GM21390 (cell line): ENCODE results near the gene GPR18.

Experiments
- ATAC-seq: cut with Tn5 transposase; IDR thresholded peaks from one replicate; pipeline ENCODE4 v1.9.1; 2021; ENCODE audit not compliant: unreplicated experiment

GPR18 gene

DNA sequence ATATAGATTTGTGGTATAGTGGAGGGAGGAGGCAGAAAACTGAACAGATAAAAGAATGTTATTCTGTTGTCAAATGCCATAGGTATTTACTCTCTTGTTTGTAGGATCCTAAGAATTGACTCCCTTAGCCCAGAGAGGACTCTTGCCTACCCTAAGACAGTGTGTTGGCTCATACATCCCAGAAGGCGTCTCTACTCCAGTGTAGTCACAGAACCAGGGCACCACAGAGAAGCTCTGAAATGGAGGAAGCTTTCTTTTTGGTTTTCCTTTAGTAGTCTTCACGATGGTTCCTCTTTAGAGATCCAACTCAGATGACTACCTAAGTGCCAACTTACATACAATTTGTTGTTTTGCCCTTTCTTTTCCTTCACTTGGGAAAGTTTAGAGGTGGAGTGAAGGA, 35.0 kb upstream of the GPR18 start:
- no peak for ATAC-seq

GRCh38 chr13:99290894-99291293, 32.7 kb upstream of the GPR18 start:
- ATAC-seq: no peak

DNA sequence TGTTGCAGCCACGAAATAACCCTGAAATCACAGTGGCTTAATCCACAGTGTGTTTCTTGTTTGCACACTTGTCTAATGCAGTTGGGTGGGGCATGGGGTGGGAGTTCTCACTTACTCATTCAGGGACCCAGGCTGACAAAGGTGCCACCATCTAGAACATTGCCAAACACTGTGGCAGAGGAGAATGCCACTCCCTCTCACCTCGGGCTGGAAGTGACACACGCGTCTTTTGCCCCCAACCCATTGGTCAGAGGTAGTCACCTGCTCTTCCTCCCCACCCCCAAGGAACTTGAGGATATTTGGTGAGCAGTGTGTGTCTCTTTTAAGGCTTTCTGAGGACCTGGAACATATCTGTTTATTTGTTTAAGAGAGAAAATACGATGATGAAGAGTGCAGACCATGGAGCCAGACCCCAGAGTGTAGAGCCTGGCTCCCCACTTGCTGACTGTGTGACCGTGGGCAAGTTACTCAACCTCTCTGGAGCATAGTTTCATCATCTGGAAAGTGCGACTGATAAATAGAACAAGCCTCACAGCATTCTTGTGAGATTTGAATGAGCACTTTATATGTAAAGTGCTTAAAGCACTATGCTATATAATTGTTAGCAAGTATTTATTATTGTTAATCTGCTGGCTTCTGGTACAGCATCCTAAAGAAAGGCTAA, 31.6 kb upstream of the GPR18 start:
- ATAC-seq: no peak

- ATAC-seq: no peak
These were observed 31.1 kb upstream of the GPR18 start for GRCh38 chr13:99289271-99289670.

DNA sequence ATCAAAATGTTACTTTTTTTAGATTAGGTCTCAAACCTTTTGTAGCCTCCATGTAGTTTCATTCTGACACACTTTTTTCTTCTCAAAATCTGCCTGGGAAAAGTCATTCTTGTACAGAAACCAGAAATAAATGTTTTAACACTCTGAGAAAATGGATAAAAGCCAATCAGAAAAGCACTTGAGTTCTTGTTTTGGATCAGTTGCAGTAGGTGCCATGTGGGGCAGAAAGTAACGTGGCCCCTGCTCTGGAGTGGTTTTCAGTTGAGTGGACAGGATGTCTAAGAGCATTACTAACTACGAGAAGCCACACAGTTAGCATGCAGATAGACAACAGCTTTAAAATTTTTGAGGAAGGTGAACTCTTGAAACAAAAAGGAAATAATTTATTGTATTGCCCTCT, 29.9 kb upstream of the GPR18 start:
- peak; percentile 84 for ATAC-seq

- ATAC-seq: peak; percentile 9
These were observed 29.4 kb upstream of the GPR18 start for GRCh38 chr13:99287551-99287950.

DNA sequence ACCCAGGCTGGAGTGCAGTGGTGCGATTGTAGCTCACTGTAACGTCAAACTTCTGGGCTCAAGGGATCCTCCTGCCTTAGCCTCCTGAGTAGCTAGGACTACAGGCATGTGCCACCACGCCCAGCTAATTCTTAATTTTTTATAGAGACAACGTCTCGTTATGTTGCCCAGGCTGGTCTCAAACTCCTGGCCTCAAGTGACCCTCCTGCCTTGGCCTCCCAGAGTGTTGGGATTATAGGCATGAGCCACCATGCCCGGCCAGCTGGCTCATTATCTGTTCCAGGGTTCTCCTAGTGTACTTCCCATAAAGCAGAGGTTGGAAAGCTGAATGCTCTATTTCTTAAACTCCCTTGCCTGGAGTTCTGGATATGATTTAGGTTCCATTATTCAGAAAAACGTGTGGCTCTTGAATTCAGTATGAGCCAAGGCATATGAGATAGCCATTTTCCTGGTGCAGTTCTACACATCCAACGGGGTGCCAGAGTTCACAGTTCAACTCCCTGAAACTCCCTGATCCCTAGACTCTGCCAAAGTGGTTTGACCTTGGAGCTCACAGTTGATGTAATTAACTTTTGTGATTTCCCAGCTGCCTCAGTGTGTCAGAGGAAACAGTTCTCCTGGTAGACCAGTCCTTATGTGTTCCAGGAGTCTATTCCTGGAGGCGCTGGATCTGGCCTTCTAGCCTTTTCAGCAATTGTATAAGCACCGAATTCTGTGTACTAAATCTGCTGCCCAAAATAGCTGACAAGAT, 27.4 kb upstream of the GPR18 start:
- ATAC-seq: no peak

DNA sequence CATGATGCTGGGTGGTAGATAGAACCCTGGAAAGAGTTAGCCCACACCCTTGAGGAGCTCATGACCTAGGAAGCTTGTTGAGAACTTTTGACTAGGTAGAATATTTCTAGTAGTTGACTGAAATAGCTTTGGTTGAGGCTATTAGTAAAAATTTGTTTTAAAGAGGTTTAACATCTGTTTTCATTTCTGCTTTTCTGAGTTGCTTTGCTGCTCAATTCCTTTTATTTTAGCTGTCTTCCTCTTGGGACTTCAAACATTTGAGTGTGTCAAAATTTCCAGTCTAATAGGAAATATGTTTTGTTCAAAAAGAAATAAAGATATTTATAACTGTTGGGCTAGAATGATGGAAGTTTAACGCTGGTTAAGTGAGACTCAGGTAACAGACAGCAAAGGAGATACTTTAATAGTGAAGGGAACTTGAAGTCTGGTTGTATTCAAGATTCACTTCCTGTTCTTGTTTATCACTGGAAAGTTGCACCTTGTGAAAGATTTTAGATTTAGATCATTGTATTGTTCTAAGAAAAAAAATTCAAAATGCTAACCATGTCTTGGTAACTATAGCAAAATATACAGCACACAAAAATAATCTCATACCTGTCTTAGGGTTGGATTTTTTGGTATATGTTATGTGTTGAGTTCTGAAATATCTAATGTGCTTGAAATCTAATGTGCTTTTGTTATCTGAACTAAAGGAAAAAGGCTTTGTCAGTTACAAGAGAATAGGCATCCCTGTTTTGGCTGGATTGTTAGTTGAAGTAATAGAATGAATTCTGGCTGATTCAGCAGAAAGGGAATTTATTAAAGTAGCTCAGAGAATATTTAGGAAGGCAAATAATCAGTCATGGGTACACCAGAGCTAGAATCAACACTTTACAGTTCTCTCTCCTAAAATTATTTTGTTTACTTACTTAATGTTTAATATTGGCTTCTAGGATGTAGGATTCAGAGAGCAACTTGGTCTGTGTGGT, 24.4 kb upstream of the GPR18 start:
- peak; percentile 67 for ATAC-seq

- peak; percentile 65 for ATAC-seq
These were observed 23.7 kb upstream of the GPR18 start for GRCh38 chr13:99281811-99282263.

DNA sequence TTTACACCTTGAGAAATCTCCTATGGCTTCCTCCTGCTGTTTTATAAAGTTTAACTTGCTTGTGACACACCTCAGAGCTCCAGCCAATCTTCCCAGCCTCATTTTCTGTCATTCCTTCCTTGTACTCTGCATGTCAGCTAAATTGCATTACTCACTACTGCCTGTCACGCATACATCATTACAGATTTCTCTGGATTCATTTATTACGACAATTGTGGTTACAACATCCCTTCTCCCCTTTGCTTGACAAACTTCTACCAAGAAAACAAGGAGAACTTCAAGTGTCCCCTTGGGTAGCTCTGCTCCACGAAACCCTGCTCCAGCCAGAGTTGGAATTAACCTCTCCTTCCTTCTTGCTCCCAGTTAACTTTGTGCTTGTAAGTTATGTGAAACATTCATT, 22.0 kb upstream of the GPR18 start:
- ATAC-seq: no peak

GRCh38 chr13:99279637-99280036, 21.5 kb upstream of the GPR18 start:
- no peak for ATAC-seq

DNA sequence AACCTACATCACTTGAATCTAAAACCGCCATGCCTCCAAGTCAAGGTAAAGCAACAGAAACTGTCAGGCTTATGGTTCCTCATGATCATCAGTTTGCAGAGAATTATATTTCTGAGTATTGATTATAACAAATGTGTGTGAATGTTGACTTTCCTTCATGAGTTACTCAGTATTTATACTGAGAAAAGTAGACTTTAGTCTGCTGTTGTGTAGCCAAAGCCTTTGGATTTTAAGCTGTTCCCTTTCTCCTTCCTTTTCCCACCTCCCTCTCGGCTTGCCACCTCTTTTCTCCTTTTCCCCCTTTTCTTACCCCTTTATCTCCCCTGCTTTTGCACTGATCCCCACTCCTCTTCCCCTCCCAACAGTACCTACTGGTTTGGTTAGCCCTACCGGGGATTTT, 20.7 kb upstream of the GPR18 start:
- no peak for ATAC-seq

- no peak for ATAC-seq
These were observed 20.0 kb upstream of the GPR18 start for GRCh38 chr13:99278200-99278599.

DNA sequence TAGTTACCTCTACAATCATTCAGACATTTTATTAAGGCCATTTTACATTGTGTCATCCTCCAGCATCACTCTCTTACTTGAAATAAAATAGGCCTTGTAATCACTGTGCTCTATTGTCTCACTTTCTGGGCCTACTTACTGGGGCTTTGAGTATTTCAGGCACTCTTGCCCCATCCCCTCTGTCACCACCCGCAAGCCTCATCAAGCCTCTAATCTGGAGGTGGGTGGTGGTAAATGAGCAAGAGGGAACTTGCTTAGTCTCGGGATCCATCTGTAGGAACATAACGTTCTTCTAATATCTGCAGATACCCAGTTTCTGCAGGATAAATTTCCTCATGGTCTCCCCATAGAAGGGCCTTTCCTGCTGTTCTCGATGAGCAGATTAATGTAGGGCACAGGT, 19.4 kb upstream of the GPR18 start:
- no peak for ATAC-seq

GRCh38 chr13:99276706-99277105, 18.5 kb upstream of the GPR18 start:
- no peak for ATAC-seq

DNA sequence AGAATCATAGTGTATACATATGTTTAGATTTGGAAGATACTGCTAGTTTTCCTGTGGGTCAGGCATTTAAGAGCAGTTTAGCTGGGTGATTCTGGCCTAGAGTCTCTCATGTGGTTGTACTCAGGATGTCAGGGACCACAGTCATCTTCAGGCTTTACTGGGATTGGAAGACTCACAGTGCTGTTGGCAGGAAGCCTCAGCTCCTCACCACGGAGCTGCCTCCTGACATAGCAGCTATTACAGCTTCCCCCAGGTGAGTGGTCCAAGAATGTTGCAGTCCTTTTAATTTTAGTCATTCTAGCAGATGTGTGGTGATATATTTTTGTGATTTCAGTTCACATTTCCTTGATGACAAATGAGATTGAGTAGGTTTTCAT, 16.9 kb upstream of the GPR18 start:
- ATAC-seq: peak; percentile 61

DNA sequence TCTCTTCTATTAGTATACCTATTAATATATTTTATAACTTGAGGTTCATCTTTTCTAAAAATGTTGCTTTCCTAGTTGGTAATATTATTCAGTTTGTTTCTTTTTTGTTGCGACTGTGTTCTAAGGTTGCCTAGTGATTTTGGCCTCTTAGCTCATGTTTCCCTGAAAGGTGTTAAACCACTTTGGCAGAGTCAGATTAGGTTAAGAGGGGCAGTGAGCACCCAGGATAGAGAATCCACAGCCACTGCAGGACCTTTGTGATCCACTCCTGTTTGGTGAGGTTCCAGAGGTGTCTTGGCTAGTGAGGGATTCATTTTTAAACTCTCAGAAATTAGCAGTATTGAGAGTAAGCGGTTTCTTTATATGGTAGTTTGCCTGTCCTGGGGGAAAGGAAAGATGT, 14.9 kb upstream of the GPR18 start:
- ATAC-seq: no peak

DNA sequence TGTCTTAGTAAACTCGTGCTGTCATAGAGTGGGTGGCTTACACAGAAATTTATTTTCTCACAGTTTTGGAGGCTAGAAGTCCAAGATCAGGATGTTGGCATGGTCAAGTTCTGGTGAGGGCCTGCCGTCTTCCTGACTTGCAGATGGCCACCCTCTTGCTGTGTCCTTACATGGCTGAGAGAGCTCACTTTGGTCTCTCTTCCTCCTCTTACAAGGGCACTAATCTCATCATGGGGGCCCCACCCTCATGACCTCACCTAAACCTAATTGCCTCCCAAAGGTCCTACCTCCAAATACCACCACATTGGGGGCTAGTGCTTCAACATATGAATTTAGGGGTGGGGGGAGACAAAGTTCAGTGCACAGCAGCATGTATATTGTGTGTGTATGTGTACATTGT, 14.3 kb upstream of the GPR18 start:
- no peak for ATAC-seq

DNA sequence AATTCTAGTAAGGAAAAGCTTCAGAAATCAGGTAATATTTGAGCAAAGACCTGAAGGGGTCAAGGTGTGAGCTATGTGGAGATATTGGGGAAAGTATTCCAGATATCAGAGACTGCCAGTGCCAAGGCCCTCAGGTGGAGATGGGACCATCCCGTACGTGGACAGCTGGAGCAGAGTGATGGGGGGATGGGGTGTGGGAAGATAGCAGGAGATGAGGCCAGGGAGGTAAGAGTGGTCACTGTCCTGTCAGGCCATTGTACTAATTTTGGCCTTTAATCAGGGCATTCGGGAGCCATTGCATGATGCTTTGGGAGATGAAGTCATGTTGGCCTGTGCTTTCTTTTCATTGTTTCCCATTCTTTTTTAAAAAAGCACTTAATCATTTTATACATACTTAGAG, 13.1 kb upstream of the GPR18 start:
- no peak for ATAC-seq

- ATAC-seq: no peak
These were observed 12.3 kb upstream of the GPR18 start for GRCh38 chr13:99270518-99270917.

- ATAC-seq: peak; percentile 74
These were observed 11.6 kb upstream of the GPR18 start for GRCh38 chr13:99269627-99270241.
